Activated CD8-positive, alpha-beta memory T cell treated with anti-CD3 and anti-CD28 coated beads, Interleukin-2, amount 50 U/mL, for 4 hours (primary cell): ENCODE measurements around the gene MIF.
"Not testable (repeated sequence)": the region's sequence is repeated elsewhere in the genome, so short reads cannot be mapped to it uniquely, and the experiment has no call there.

Experiments used
- DNase-seq: peaks from one replicate; pipeline ENCODE4 v3.0.0-alpha.2; 2020

MIF gene

GRCh38 chr22:23893945-23894709 is at the start of gene MIF:
TSS of gene MIF (plus strand) at chr22:23894383. CDS start at chr22:23894475, 92 bp downstream.
- DNase-seq = peak; percentile 97

GRCh38 chr22:23844739-23845202 is 49.4 kb upstream of the MIF start:
- DNase-seq = no peak

DNA sequence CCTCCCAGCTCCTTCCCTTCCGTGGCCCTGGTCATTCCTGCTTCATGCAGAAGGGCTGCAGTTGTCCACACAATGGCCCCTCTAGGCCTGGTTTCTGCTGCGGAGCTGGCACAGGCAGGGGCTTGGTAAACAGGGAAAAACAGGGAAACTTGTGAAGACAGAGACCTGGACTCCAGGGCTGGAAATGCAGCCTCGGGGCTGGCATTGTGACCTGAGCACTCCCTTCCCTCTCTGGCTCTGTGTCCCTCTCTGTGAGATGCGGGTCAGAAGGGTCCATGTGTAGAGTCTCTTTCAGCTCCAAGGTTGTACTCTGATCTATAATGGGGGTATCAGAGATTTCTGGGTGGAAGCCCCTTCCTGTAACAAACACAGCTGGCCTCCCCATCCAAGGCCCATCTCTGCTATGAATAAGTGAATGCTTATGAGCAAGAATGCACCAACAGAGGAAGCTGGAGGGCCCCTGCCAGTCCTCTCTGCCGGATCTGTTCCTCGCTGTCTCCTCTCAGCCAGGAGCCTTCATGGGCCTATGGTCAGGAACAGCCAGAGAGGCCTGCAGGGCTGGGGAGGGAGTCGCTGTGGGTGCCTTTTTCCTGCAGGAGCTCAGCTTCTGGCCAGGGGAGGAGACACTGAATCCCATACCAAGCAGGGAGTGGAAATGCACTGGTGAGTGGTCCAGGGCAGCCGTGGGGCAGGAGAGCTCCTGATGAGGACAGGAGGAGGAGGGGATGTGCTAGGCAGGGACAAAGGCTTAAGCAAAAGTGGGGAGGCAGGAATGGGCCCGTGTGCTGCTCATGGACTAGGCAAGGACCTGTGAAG is 48.7 kb upstream of the MIF start:
- no peak for DNase-seq

- DNase-seq = no peak
Measured at GRCh38 chr22:23846081-23846469, 48.1 kb upstream of the MIF start.

GRCh38 chr22:23847310-23847920 is 46.8 kb upstream of the MIF start:
- no peak for DNase-seq

DNA sequence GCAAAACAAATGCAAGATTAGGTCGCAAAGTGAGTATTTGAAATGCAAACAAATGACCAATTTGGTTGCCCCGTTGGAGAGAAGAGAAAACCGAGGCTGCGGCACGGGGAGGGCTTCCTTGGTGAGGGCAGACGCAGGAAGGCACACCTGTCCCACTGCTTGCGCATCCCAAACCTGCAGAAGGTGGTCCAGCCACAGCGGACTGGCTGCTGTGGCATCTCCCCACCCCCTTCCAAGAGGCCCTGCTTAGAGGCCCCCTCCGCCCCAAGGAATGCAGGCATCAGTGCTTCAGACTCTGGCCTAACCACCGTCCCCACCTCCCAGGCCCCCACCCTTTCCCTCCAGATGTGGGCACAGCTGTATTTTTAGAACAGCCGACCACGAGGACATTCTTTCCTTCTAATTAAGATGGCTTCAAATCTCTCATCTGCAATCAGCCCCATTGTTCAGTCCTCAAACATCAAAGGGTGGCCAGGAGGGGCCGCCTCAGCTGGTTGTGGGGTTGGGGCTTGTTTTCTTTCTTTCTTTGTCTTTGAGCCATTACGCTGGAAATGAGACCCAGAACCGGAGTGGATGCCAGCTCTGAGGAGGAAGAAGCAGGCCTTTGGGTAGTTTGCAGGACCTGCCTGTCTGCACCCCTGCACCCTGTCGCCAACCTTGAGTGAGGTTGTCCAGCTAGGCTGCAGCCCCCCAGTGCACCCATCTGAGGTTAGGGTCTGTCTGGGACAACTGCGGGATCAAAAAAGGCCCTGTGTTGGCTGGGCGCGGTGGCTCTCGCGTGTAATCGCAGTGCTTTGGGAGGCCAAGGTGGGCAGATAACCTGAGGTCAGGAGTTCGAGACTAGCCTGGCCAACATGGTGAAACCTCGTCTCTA is 46.0 kb upstream of the MIF start:
- no peak for DNase-seq

DNA sequence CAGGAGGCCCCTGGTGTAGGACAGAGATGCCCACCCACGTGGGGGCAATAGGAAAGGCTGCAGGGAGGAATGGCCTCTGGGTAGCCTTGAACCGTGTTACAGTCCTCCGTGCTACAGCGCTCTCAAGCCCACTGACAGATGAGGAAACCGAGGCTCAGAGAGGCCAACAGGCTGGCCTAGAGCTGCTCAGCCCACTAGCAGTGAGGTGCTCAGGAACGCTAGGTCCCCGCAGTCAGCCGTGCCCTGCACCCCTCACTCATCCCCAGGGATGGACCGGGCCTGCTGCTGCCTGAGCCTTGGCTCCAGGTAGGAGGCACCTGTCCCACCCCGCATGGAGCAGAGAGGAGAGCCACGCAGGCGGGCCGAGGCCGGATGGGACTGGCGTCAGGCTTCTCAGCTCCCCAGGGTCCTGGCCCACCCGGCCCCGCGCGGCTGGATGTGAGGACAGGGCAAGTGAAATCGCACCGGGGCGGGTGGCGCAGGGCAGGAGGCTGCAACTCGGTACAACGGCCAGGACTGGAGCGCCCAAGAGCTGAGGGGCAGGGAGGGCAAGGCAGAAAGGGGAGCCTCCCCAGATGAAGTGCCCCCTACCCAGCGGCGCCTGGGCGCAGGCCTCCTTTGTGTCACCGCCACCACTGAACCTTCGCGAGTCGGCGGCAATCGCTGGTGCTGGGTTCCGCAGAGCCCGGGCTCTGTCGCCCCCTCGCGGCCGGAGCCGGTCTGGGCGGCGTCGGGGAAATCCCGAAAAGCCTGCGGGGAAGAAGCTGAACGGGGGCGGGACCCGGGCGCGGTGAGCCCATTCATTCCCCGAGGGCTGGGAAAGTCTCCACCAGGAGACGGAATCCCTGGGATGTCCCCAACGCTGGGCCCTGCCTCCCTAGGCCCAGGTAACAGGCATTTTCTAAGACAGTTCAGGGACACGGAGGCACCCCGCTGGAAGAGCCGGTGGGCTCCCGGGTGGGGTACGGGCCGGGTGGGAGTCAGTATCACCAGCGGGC is 44.9 kb upstream of the MIF start:
- DNase-seq = peak; percentile 88

DNA sequence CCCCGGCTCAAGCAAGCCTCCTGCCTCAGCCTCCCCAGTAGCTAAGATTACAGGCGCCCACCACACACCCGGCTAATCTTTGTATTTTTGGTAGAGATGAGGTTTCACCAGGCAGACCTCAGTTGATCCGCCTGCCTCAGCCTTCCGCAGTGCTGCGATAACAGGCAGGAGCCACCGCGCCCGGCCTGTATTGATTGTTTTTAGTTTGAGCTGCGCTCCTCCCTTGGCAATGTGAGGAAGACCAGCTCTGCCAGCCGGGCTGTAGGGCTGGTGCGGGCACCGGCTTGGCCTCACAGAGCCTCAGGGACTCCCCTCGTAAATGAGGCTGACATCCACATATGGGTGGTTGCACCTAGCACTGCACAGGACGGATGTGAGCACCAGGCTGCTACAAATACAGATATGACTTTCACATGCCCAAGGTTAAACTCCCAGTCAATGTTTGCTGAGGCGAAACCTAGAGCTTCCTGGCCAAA is 44.0 kb upstream of the MIF start:
- no peak for DNase-seq

GRCh38 chr22:23856721-23857605 is 37.2 kb upstream of the MIF start:
- no peak for DNase-seq

DNA sequence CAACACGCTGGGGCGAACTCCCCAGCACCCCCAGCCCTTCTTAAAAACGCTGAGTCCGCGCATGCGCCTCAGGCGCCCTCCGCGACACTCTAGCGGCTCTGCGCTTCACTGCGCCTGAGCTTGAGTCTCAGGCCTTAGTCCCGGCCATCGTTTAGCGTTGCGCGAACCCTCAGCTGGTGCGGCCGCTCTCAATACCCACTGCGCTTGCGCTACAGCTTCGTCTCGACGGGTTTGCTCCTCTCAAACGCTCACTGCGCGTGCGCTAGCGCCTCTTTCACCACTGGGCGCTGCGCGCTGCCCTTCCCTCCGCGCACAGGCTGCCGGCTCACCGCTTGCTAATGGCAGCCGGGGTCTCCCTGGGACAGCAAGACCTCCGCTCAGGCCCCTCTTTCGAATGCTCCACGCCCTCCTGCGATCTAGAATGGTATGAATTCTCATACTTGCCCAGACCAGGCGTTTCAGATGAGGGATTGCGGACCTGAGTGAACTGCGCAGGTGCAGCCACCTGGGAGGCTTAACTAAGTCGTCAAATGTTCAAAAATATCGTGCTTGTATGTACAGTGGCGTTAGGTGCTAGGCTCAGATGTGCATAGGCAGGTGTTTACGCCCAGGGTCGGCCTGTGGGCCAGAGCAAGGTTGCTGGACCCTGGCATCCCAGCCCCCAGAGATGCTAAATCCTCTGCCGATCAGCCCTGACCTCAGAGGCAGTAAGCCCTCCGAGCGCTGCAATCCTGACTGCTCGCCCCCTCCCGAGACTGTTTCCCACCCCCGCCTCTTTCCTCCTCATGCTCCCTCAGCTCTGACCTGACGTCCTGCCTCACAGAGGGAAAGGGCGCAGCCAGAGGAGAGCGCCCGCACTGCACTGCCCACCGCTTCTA is 36.3 kb upstream of the MIF start, which contains the start of gene SLC2A11:
SLC2A11 (plus strand) TSS at position 270 of the 878 bp plus-strand sequence; CDS start at position 395, 125 bp downstream.
- peak; percentile 89 for DNase-seq

DNA sequence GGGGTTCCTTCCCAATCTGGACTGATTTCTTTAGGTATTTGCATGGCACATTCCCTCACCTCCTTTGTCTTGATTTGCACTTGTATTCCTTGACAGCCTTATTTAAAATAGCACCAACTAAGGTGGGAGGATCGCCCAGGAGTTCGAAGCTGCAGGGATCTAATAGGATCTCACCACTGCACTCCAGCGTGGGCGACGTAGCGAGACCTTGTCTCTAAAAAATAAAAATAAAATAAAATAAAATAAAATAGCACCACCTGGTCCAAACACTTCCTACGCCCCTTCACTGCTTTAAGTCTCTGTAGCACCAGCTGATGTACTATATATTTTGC is 35.7 kb upstream of the MIF start:
- no peak for DNase-seq

- DNase-seq = no peak
Measured at GRCh38 chr22:23859201-23859600, 35.0 kb upstream of the MIF start.

GRCh38 chr22:23860187-23860586 is 34.0 kb upstream of the MIF start:
- not testable (repeated sequence) for DNase-seq

DNA sequence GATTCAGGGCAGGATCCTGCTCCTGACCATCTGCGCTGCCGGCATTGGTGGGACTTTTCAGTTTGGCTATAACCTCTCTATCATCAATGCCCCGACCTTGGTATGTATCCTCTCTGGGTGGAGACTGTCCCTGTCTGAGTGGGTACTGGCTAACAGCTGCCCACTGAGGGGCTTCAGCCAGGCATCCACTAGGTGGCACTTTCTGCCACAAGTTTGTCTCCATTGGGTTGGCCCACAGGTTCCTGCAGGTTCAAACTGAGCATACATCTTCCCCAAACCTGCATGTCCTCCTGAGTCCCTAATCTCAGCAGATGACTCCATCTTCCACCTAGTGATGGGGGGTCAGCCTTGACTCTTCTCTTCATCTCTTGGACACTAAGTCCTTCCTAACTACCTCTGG is 32.1 kb upstream of the MIF start:
- DNase-seq = no peak

- DNase-seq = not testable (repeated sequence)
Measured at GRCh38 chr22:23864499-23865154, 29.6 kb upstream of the MIF start.

GRCh38 chr22:23868580-23868979 is 25.6 kb upstream of the MIF start:
- no peak for DNase-seq

DNA sequence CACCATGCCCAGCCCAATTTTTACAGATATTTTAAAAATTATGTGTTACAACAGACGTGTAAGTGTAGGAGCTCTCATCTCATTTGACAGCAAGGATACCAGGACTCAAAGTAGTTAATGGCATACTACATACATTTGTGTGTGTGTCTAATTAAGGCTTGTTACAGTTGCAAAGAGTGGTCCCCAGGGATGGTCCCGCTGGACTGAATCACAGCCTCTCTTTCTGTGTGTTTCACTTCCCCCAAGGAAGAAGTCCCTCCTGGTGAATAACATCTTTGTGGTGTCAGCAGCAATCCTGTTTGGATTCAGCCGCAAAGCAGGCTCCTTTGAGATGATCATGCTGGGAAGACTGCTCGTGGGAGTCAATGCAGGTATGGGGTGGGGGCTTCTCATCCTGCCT is 19.3 kb upstream of the MIF start:
- DNase-seq = no peak

GRCh38 chr22:23875801-23876200 is 18.4 kb upstream of the MIF start:
- DNase-seq = no peak

DNA sequence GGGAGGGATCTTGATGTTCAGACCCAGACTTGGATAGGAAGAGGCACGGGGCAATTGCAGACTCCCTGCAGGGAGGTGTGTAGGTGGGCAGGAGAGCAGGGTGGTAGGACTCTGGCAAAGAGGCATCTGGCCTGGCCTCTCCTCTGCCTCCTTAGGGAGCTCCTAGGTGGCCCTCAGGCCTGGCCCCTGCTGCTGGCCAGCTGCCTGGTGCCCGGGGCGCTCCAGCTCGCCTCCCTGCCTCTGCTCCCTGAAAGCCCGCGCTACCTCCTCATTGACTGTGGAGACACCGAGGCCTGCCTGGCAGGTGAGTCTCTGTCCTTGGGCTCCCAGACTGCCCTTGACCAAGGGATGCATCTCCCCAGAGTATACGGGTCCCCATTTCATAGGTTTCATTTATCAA is 16.6 kb upstream of the MIF start:
- DNase-seq = no peak
